ENCODE measurements around the gene TRERF1.
"Not testable (repeated sequence)": the region's sequence is repeated elsewhere in the genome, so short reads cannot be mapped to it uniquely, and the experiment has no call there.

Gene TRERF1

GRCh38 chr6:42210551-42210950 lies 241.2 kb downstream of the TRERF1 start:
- no peak for DNase-seq

GRCh38 chr6:42207559-42207958 lies 244.2 kb downstream of the TRERF1 start:
- DNase-seq, result not testable (repeated sequence)

GRCh38 chr6:42204768-42205282 lies 246.9 kb downstream of the TRERF1 start:
- DNase-seq, result no peak

GRCh38 chr6:42203183-42203582 lies 248.5 kb downstream of the TRERF1 start:
- DNase-seq, result no peak

GRCh38 chr6:42202131-42202915 lies 249.4 kb downstream of the TRERF1 start:
- not testable (repeated sequence) for DNase-seq

GRCh38 chr6:42201382-42201781 lies 250.3 kb downstream of the TRERF1 start:
- DNase-seq, result no peak

GRCh38 chr6:42200035-42200434 lies 251.7 kb downstream of the TRERF1 start:
- no peak for DNase-seq

GRCh38 chr6:42199106-42199981 lies 252.4 kb downstream of the TRERF1 start:
- DNase-seq, result no peak

- no peak for DNase-seq
Measured at GRCh38 chr6:42197555-42198362, 254.0 kb downstream of the TRERF1 start.

- no peak for DNase-seq
Measured at GRCh38 chr6:42195415-42195814, 256.3 kb downstream of the TRERF1 start.

GRCh38 chr6:42194056-42194455 lies 257.7 kb downstream of the TRERF1 start:
- DNase-seq, result no peak

GRCh38 chr6:42193491-42193894 lies 258.2 kb downstream of the TRERF1 start:
- no peak for DNase-seq

- not testable (repeated sequence) for DNase-seq
Measured at GRCh38 chr6:42192385-42192784, 259.3 kb downstream of the TRERF1 start.

- no peak for DNase-seq
Measured at GRCh38 chr6:42190554-42191183, 261.1 kb downstream of the TRERF1 start.

- DNase-seq, result no peak
Measured at GRCh38 chr6:42188406-42188805, 263.3 kb downstream of the TRERF1 start.

GRCh38 chr6:42185597-42185996 lies 266.1 kb downstream of the TRERF1 start:
- DNase-seq, result no peak

GRCh38 chr6:42184475-42184874 lies 267.3 kb downstream of the TRERF1 start:
- DNase-seq, result no peak

- no peak for DNase-seq
Measured at GRCh38 chr6:42182101-42182500, 269.6 kb downstream of the TRERF1 start.

GRCh38 chr6:42179945-42180313 lies 271.8 kb downstream of the TRERF1 start:
- no peak for DNase-seq

GRCh38 chr6:42179261-42179944 lies 272.3 kb downstream of the TRERF1 start:
- DNase-seq, result no peak

GRCh38 chr6:42177514-42178364 lies 274.0 kb downstream of the TRERF1 start:
- no peak for DNase-seq
